Hepatic stellate cell (primary cell): ENCODE data around the gene TNFAIP6.
"Not testable (repeated sequence)": the region's sequence is repeated elsewhere in the genome, so short reads cannot be mapped to it uniquely, and the experiment has no call there.

Source experiments
- DNase-seq: peaks from one replicate; pipeline ENCODE4 v3.0.0; 2011; ENCODE audit warnings: low spot score

Gene TNFAIP6, protein sequence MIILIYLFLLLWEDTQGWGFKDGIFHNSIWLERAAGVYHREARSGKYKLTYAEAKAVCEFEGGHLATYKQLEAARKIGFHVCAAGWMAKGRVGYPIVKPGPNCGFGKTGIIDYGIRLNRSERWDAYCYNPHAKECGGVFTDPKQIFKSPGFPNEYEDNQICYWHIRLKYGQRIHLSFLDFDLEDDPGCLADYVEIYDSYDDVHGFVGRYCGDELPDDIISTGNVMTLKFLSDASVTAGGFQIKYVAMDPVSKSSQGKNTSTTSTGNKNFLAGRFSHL

GRCh38 chr2:151357359-151357758 lies at the start of gene TNFAIP6:
TSS of gene TNFAIP6 (plus strand) at chr2:151357592. CDS start at chr2:151357667, 75 bp downstream.
- DNase-seq, result peak; percentile 72

GRCh38 chr2:151310313-151310712 lies 47.1 kb upstream of the TNFAIP6 start:
- DNase-seq, result not testable (repeated sequence)

DNA sequence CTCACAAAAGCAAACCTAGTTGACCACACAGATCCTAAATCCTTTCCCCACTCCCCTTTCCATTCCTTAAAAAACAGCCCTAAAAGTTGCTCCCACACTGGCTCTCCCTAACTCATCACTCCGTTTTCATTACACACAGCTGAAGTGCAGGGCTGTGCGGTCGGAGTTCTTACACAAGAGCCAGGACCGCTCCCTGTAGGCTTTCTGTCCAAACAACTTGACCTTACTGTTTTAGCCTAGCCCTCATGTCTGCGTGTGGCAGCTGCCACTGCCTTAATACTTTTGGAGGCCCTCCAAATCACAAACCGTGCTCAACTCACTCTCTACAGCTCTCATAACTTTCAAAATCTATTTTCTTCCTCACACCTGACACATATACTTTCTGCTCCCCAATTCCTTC lies 45.0 kb upstream of the TNFAIP6 start:
- DNase-seq, result not testable (repeated sequence)

- peak; percentile 32 for DNase-seq
These were observed 42.0 kb upstream of the TNFAIP6 start for GRCh38 chr2:151315381-151315903.

- DNase-seq, result no peak
These were observed 31.8 kb upstream of the TNFAIP6 start for GRCh38 chr2:151325581-151326095.

- no peak for DNase-seq
These were observed 30.8 kb upstream of the TNFAIP6 start for GRCh38 chr2:151326554-151326953.

- no peak for DNase-seq
These were observed 27.4 kb upstream of the TNFAIP6 start for GRCh38 chr2:151329998-151330397.

- no peak for DNase-seq
These were observed 24.3 kb upstream of the TNFAIP6 start for GRCh38 chr2:151333083-151333482.

DNA sequence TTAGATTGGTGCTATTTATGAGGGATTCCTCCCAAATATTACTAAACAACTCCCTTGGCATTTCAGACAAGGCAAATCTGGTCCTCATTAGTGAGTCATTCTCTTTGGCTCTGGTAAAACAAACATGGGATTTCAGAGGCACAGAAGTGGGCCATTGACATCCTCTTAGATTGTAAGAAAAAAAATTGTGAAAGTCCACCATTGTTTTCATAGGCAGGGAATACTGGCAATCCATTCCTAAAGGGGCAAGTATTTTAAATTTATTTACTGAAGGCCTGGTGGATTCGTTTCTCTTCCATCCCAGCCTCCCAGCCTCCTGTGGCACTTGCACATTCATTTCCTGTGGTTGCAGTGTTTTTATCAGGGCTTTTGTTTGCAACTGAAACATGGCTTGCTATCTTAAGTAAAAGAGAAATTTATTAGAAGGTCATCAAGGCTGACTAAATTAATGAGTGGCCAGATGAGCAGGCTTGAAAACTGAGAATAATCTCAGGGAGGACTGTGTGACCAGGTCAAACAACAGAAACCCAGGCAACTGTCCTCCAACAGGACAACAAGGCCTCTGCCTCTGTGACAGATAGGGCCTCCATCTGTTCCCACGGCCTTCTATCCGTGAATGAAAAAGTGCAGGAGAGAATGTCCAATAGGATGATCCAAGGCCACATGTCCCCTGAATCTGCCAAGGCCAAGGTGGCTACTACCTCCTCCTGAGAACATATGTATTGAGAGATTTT lies 23.1 kb upstream of the TNFAIP6 start:
- DNase-seq, result peak; percentile 76

GRCh38 chr2:151336863-151337371 lies 20.5 kb upstream of the TNFAIP6 start:
- DNase-seq, result no peak

DNA sequence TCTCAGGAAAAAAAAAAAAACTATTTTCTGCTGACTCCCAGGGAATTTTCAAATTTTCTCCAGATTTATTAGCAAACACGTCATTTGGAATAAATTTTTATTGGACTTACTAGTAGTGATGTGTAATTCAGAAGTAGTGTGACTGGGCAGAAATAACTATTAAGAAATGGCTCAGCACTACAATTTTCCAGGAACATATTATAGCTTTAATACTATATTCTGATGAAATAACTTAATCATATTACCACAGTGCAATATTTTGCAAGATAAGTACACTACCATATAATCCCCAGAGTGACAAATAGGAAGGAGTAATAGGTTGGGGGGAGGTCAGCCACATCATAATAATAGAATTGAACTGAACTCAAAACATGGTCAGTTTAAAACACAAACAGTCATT lies 19.7 kb upstream of the TNFAIP6 start:
- DNase-seq, result no peak

DNA sequence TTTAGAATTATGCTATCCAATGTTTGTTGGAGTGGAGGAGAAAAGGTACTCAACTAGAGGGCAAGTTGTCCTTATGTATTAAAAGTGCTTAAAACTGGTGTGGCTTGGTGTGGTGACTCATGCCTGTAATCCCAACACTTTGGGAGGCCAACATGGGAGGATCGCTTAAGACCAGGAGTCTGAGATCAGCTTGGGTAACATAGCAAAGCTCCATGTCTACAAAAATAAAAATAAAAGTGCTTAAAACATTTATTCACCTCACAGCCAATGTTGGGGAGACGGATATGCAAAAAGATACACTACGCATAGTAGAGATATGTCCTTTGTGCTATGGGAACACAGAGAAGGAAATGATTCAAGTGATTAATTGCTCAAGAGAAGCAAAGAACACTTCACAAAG lies 19.3 kb upstream of the TNFAIP6 start:
- no peak for DNase-seq

GRCh38 chr2:151343073-151343472 lies 14.3 kb upstream of the TNFAIP6 start:
- DNase-seq, result no peak

DNA sequence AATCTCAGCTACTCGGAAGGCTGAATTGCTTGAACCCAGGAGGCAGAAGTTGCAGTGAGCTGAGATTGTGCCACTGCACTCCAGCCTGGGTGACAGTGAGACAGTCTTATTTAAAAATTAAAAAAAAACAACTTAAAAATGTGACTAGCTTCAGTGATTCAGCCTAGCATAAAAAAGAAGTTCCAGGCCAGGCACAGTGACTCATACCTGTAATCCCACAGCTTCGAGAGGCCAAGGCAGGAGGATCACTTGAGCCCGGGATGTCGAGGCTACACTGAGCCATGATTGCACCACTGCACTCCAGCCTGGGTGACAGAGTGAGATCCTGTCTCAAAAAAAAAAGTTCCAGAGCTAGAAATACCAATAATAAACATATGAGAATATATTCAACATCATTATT lies 13.2 kb upstream of the TNFAIP6 start:
- not testable (repeated sequence) for DNase-seq

DNA sequence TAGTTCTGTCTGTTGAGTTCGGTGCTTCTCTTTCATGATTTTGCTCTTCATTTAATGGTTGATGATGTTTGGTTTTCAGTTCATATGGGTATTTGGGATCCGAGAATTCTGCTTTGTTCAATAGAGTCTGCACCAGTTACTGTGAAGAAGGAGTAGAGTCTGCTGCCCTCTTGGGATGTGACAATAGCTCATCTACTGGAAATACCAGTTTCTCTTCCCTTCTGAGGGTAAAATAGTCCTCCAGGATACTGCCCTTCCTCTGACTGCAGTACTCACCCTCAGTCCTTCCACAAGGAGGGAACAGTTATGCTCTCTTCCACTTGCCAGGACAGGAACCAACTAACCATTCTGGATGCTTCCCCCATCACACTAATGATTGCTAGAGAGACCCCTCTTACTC lies 12.5 kb upstream of the TNFAIP6 start:
- DNase-seq, result no peak

GRCh38 chr2:151347294-151347693 lies 10.1 kb upstream of the TNFAIP6 start:
- no peak for DNase-seq

GRCh38 chr2:151347906-151348305 lies 9.5 kb upstream of the TNFAIP6 start:
- no peak for DNase-seq

GRCh38 chr2:151350579-151351195 lies 6.7 kb upstream of the TNFAIP6 start:
- DNase-seq, result no peak

- no peak for DNase-seq
These were observed 3.4 kb upstream of the TNFAIP6 start for GRCh38 chr2:151353995-151354394.

DNA sequence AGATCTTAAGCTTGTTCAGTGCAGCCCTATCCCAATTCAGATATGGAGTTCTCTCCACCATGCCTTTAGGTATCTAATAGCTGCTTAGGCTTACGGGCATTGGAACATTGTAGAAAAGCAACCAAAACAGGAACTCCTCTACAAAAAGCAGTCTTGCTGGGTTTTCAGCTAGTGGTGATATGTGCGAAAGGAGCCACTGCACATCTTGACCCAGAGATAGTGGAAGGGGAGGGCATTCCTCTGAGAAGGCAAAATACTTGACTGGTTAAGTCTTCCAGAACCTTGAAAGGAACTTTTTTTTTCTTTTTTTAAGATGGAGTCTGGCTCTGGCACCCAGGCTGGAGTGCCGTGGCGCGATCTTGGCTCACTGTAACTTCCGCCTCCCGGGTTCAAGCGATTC lies 2.6 kb upstream of the TNFAIP6 start:
- DNase-seq, result no peak

DNA sequence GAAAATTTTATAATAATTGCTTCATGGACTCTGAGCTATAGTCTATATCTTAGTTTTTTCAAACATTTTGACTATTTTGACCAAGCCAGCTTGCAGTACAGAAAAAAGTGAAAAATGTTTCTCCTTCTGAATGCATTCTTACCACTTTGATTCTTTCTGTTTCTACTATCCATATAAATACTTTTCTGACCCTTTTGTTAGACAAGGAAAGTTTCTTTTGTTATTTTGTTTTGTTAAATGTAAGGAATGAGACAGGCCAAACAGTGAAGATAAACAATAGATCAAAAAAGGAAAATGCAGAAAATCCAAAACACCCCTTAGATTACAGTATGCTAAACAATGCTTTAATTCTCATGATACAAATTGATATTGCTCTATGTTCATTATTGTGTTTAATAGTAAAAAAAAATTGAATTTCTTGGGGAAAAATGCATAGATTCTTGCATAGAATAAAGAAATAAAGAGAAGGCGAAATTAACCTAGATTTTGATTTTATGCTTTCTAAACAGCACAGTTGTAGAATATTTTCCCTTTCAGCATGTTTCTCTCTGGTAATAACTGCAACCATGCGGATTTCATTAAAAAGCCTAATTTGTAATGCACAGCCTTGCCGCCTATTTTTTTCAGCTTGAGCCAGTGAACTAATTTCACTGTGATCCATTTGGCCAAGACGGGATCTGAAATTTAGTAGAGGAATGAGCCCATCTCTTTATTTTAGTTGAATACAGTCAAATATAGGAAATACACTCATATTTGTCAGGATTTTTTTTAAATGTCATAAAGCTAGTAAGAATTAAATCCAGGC lies 976 bp downstream of the TNFAIP6 start:
- no peak for DNase-seq
